Measurements from ENCODE around the gene ERVMER34-1. TPM values are rescaled to one million over a fixed set of nuclear protein-coding genes. Genes with fewer than 3 reads are reported as not detected.

ERVMER34-1 gene
- total and polyA plus RNA-seq, 9 donors: 0.51 to 3.8 (median 2.0) TPM

- TF ChIP-seq POLR2A (IDR thresholded peaks at IDR 0.05) (no peak), CTCF (IDR thresholded peaks at IDR 0.05) (no peak), EP300 (IDR thresholded peaks at IDR 0.05) (no peak)
- intact Hi-C loops (cut with DNase I): loop anchor here in 1 of 4 donors (10.0 kb wide), 1 partner anchor 156 kb away; no protein-coding TSS in a partner anchor
- H3K9me3 ChIP-seq: no peaks in the 10 kb centered on the region
- no peak for DNase-seq
- H3K27ac ChIP-seq: no peak overlapping the region
- H3K4me3 ChIP-seq: no peak overlapping the region
- no peaks in the 10 kb centered on the region for H3K36me3 ChIP-seq
- H3K4me1 ChIP-seq (ENCODE audit: insufficient read depth): peaks cover 3% of the 10 kb centered on the region
- H3K27me3 ChIP-seq: no peaks in the 10 kb centered on the region
- 89 to 90% (median 90%) methylated on average over 3 of the region's 3 CpGs for WGBS, 3 donors
Measured at GRCh38 chr4:52701207-52701606, 50.0 kb downstream of the ERVMER34-1 start.

GRCh38 chr4:52694936-52695335 is 56.3 kb downstream of the ERVMER34-1 start:
- no peaks in the 10 kb centered on the region for H3K9me3 ChIP-seq
- no peak overlapping the region for H3K4me3 ChIP-seq
- H3K27me3 ChIP-seq: no peaks in the 10 kb centered on the region
- peaks cover 3% of the 10 kb centered on the region for H3K4me1 ChIP-seq (ENCODE audit: insufficient read depth)
- TF ChIP-seq CTCF (IDR thresholded peaks at IDR 0.05) (no peak), POLR2A (IDR thresholded peaks at IDR 0.05) (no peak), EP300 (IDR thresholded peaks at IDR 0.05) (no peak)
- no peak for DNase-seq
- H3K27ac ChIP-seq: no peak overlapping the region
- no peaks in the 10 kb centered on the region for H3K36me3 ChIP-seq
- WGBS, 3 donors: 37 to 60% (median 58%) methylated on average over 2 of the region's 2 CpGs
- intact Hi-C loops (cut with DNase I): no loop called here

- H3K4me1 ChIP-seq (ENCODE audit: insufficient read depth): peaks cover 3% of the 10 kb centered on the region
- intact Hi-C loops (cut with DNase I): no loop called here
- H3K36me3 ChIP-seq: no peaks in the 10 kb centered on the region
- H3K4me3 ChIP-seq: no peak overlapping the region
- TF ChIP-seq CTCF (IDR thresholded peaks at IDR 0.05) (no peak), POLR2A (IDR thresholded peaks at IDR 0.05) (no peak), EP300 (IDR thresholded peaks at IDR 0.05) (no peak)
- H3K27ac ChIP-seq: no peak overlapping the region
- DNase-seq: no peak
- no peaks in the 10 kb centered on the region for H3K27me3 ChIP-seq
- H3K9me3 ChIP-seq: no peaks in the 10 kb centered on the region
Measured at GRCh38 chr4:52693492-52693891, 57.7 kb downstream of the ERVMER34-1 start.

Small RNA genes within 50 kb of the gene (microRNA-seq; reads per million reads assigned to microRNA genes)
- 1.6 to 9.3 (median 2.6) reads per million in 3 donors for gene MIR4449

Small RNA genes within 50 kb of the gene (small RNA-seq; reads per million reads assigned to genes)
- gene MIR4449 (3.1 reads per million, percentile 76 among the genes with 10 or more reads in this experiment), gene RF00019 (not detected), gene RF00568 (not detected), gene SNORA26 (16.9 reads per million, percentile 86 among the genes with 10 or more reads in this experiment)

Other genes with a start within 250 kb of the ERVMER34-1 start
- gene USP46, start 92.1 kb downstream of the ERVMER34-1 start, total RNA-seq: 10 to 100 TPM; 10.3 to 51.6 (median 34.9) TPM
- gene USP46, start 92.1 kb downstream of the ERVMER34-1 start, polyA plus RNA-seq: 10 to 100 TPM in 1 of 2 donors, 1 to 10 TPM in 1; 7.6 to 18.1 TPM
- 100 to 1,000 TPM in 1 of 7 donors, 10 to 100 TPM in 6; 15.3 to 166 (median 82.0) TPM for gene RASL11B, start 110.9 kb upstream of the ERVMER34-1 start, total RNA-seq
- 10 to 100 TPM; 32.6 to 62.5 TPM for gene RASL11B, start 110.9 kb upstream of the ERVMER34-1 start, polyA plus RNA-seq

Measured in ovary (tissue), 9 donors.